CD4-positive, alpha-beta memory T cell (primary cell): ENCODE measurements around the gene PKN1. TPM values are rescaled to one million over a fixed set of nuclear protein-coding genes. Genes with fewer than 3 reads are reported as not detected.

ENCODE experiments used
- CTCF ChIA-PET: fragments of 350-600 bp; sonication (Branson Sonifier 250); formaldehyde crosslinking; loops from one replicate; lab custom pipeline; 2021; ENCODE audit warnings: inconsistent platforms; ENCODE audit not compliant: partially characterized antibody; lab: Charles Lee
- POLR2A ChIA-PET: fragments of 350-600 bp; sonication (Branson Sonifier 250); formaldehyde crosslinking; loops from one replicate; lab custom pipeline; 2021; ENCODE audit not compliant: partially characterized antibody; lab: Charles Lee
- DNase-seq, 5 donors: peaks; one replicate each; pipeline versions ENCODE4 v3.0.0 to v3.0.0-alpha.2; 2020 to 2022; ENCODE audit warnings: mixed read lengths in 1 of 5
- H3K27ac ChIP-seq: one replicate; pipeline ENCODE4 v1.7.0; 2013; ENCODE audit warnings: low read depth, low read length
- H3K27me3 ChIP-seq: 2 replicates; pipeline ENCODE4 v1.7.0; 2013; ENCODE audit warnings: mild to moderate bottlenecking, low read length, moderate library complexity; ENCODE audit not compliant: insufficient read depth
- H3K36me3 ChIP-seq: 2 replicates; pipeline ENCODE4 v1.7.0; 2013; ENCODE audit warnings: mild to moderate bottlenecking, low read length, moderate library complexity; ENCODE audit not compliant: insufficient read depth
- H3K4me1 ChIP-seq: 2 replicates; pipeline ENCODE4 v1.7.0; 2013; ENCODE audit warnings: mild to moderate bottlenecking, low read length, moderate library complexity; ENCODE audit not compliant: insufficient read depth
- H3K4me3 ChIP-seq, 2 donors: one replicate each; pipeline ENCODE4 v1.7.0; 2013; ENCODE audit warnings: low read length in 2 of 2, mild to moderate bottlenecking in 1 of 2
- H3K9me3 ChIP-seq, 2 donors: one replicate each; pipeline ENCODE4 v1.7.0; 2013; ENCODE audit warnings: low read length in 2 of 2, control low read depth in 1 of 2; ENCODE audit not compliant: control insufficient read depth in 1 of 2
- H3K27ac Mint-ChIP-seq, 7 donors: one replicate each; pipeline ENCODE4 v1.8.0; 2020 to 2021; ENCODE audit warnings: mixed read lengths in 7 of 7, mild to moderate bottlenecking in 6 of 7, inconsistent platforms in 3 of 7, moderate library complexity in 3 of 7
- H3K27me3 Mint-ChIP-seq, 2 donors: one replicate each; pipeline ENCODE4 v1.8.0; 2020 to 2021; ENCODE audit warnings: mixed read lengths in 2 of 2
- H3K36me3 Mint-ChIP-seq, 2 donors: one replicate each; pipeline ENCODE4 v1.8.0; 2020 to 2021; ENCODE audit warnings: mixed read lengths in 2 of 2, inconsistent platforms in 1 of 2, mild to moderate bottlenecking in 1 of 2
- H3K4me1 Mint-ChIP-seq, 4 donors: one replicate each; pipeline ENCODE4 v1.8.0; 2020 to 2021; ENCODE audit warnings: mixed read lengths in 4 of 4, mild to moderate bottlenecking in 1 of 4
- H3K4me3 Mint-ChIP-seq, 8 donors: one replicate each; pipeline ENCODE4 v1.8.0; 2020 to 2021; ENCODE audit warnings: mixed read lengths in 8 of 8, mild to moderate bottlenecking in 7 of 8, moderate library complexity in 6 of 8, inconsistent platforms in 3 of 8
- H3K9me3 Mint-ChIP-seq, 8 donors: one replicate each; pipeline ENCODE4 v1.8.0; 2020 to 2021; ENCODE audit warnings: mixed read lengths in 8 of 8, mild to moderate bottlenecking in 5 of 8, inconsistent platforms in 3 of 8, moderate library complexity in 1 of 8
- intact Hi-C: fragments of 100-400 bp; cut with micrococcal nuclease; formaldehyde crosslinking; loops from one replicate; pipeline ENCODE4 v1.15.1; 2023
- polyA plus RNA-seq, 2 donors: library from polyadenylated mRNA; unstranded; fragments of 300-500 nt; fragmentation: Illumina TruSeq; gene quantifications; one replicate each; pipeline ENCODE4 v1.2.3, GENCODE V29; 2021
- total RNA-seq, 2 experiments: library from RNA; stranded (reverse); gene quantifications; one replicate each; pipeline ENCODE4 v1.2.3, GENCODE V29; 2021

Gene PKN1
- total and polyA plus RNA-seq, 4 experiments from 2014 or later, result 41.5 to 205 (median 138) TPM

DNA sequence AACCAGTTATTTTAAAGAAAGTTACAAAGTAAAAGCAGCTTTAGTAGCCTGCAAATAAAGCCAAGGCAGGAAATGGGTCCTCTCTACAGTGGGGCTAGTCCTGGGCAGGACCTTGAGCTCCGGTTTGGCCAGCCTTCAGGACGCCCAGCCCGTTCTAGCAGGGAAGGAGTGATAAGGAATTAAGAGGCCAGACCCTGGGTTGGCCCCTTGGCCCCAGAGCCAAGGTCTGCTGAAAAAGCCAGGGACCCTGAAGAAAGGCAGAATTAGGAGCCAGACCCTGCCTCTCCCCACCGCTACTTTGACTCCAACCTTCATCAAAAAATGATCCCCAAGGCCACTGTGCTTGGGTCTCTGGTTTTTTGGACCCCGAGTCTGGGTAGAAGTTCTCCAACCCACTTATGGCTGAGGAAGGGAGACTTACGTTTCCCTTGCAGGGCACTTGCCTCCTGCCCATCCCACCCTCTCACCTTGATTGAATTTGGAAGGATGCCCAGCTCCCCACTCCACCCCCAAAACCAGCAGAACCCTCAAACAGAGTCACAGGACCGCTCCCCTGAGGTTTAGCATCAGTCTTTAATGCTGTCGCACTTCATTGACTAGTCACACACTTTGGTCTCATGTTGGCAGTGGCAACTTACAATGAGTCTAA lies 81.2 kb downstream of the PKN1 start:
- intact Hi-C loops, result no loop called here
- ChIA-PET CTCF (interaction anchor here (1.2 to 1.6 kb wide), 2 partner anchors 10 to 35 kb away, joined by 3 to 7 read pairs; no protein-coding TSS in a partner anchor), POLR2A (interaction anchor here (1.0 to 28.2 kb wide), 5 partner anchors 7 to 377 kb away, joined by 3 to 1220 read pairs (median 5); partner anchors contain the start of genes DDX39A, DNAJB1, GIPC1 and TECR)
- Histone ChIP-seq H3K36me3 (peaks cover 36% of the 10 kb centered on the region), H3K4me3 (no peak overlapping the region), H3K27ac (peak overlapping the region; percentile 24), H3K4me1 (peaks cover 40% of the 10 kb centered on the region), H3K9me3 (no peaks in the 10 kb centered on the region), H3K27me3 (no peaks in the 10 kb centered on the region)
- H3K9me3 Mint-ChIP-seq, result peaks cover 0 to 8% (median 0%) of the 10 kb centered on the region in 8 donors
- peak overlapping the region; percentile 65 to 96 (median 82) for H3K27ac Mint-ChIP-seq
- H3K27me3 Mint-ChIP-seq, result no peaks in the 10 kb centered on the region
- peak overlapping the region; percentile 45 to 98 (median 94) for H3K4me3 Mint-ChIP-seq
- H3K4me1 Mint-ChIP-seq, result peaks cover 33 to 70% (median 48%) of the 10 kb centered on the region in 4 donors
- H3K36me3 Mint-ChIP-seq, result peaks cover 30 to 50% of the 10 kb centered on the region in 2 donors
- DNase-seq, result no peak

- POLR2A ChIA-PET, result interaction anchor here (4.2 to 28.2 kb wide), 3 partner anchors 8 to 40 kb away, joined by 35 to 1220 read pairs (median 1220); partner anchors contain the start of genes DNAJB1, GIPC1 and TECR
- Histone ChIP-seq H3K4me1 (peaks cover 50% of the 10 kb centered on the region), H3K27me3 (no peaks in the 10 kb centered on the region), H3K4me3 (peak overlapping the region; percentile 62 to 99), H3K27ac (peak overlapping the region; percentile 94), H3K9me3 (no peaks in the 10 kb centered on the region), H3K36me3 (peaks cover 36% of the 10 kb centered on the region)
- Mint-ChIP-seq H3K4me1 (peaks cover 36 to 75% (median 54%) of the 10 kb centered on the region in 4 donors), H3K27ac (peak overlapping the region; percentile 52 to 96 (median 95)), H3K4me3 (peak overlapping the region; percentile 89 to 98 (median 96)), H3K27me3 (no peaks in the 10 kb centered on the region), H3K9me3 (peaks cover 0 to 8% (median 0%) of the 10 kb centered on the region in 8 donors), H3K36me3 (peaks cover 30 to 50% of the 10 kb centered on the region in 2 donors)
- intact Hi-C loops, result loop anchor here (5.0 kb wide), 2 partner anchors 133 to 172 kb away; partner anchors contain the start of gene ADGRE5
- no peak for DNase-seq
- CTCF ChIA-PET, result interaction anchor here (2.4 to 3.8 kb wide), 2 partner anchors 10 to 35 kb away, joined by 8 to 66 read pairs; no protein-coding TSS in a partner anchor
Measured at GRCh38 chr19:14515501-14516047, 82.5 kb downstream of the PKN1 start.

GRCh38 chr19:14516048-14516534 lies 83.0 kb downstream of the PKN1 start:
- H3K36me3 Mint-ChIP-seq, result peaks cover 30 to 50% of the 10 kb centered on the region in 2 donors
- intact Hi-C loops, result loop anchor here (5.0 kb wide), 2 partner anchors 134 to 171 kb away; partner anchors contain the start of gene ADGRE5

DNA sequence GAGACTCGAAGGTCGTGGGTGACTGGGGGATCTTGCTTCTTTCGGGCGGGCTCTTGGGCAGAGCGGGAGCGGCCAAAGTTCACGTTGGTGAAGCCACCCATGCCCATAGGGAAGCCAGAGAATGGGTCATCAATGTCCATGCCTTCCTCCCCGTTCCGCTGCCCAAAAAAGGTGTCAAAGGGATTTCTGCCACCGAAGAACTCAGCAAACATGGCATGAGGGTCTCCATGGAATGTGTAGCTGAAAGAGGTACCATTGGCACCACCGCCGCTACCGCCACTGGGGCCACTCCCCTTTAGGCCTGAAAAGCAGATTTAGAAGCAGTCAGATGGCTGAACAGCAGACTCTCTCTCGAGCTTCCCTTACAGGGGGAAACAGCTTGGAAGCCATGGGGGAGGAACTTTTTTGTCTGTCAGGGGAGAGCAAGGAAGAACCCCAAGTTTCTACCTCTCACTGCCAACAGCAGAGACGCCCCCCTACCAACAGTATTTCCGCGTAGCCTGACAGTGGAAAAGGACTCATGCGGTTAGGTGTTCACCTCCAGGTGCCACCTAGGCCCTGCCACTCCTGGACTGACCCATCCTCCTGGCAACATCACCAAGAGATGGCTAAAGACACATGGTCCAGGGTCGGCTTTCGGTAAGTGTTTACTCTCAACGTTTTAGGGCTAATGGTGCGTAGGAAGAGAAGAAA lies 83.8 kb downstream of the PKN1 start:
- POLR2A ChIA-PET, result interaction anchor here (0.8 to 28.2 kb wide), 14 partner anchors 9 to 436 kb away, joined by 3 to 1220 read pairs (median 10); partner anchors contain the start of genes ADGRE5, DDX39A, DNAJB1 and GIPC1
- Mint-ChIP-seq H3K4me1 (peaks cover 36 to 74% (median 53%) of the 10 kb centered on the region in 4 donors), H3K27ac (peak overlapping the region; percentile 84 to 96 (median 95)), H3K9me3 (peaks cover 0 to 6% (median 0%) of the 10 kb centered on the region in 8 donors), H3K4me3 (peak overlapping the region; percentile 89 to 98 (median 96)), H3K36me3 (peaks cover 30 to 50% of the 10 kb centered on the region in 2 donors), H3K27me3 (no peaks in the 10 kb centered on the region)
- Histone ChIP-seq H3K36me3 (peaks cover 36% of the 10 kb centered on the region), H3K4me1 (peaks cover 59% of the 10 kb centered on the region), H3K9me3 (no peaks in the 10 kb centered on the region), H3K27me3 (no peaks in the 10 kb centered on the region), H3K27ac (peak overlapping the region; percentile 94), H3K4me3 (peak overlapping the region; percentile 62 to 99)
- CTCF ChIA-PET, result interaction anchor here (0.6 to 3.8 kb wide), 4 partner anchors 11 to 36 kb away, joined by 3 to 66 read pairs (median 6); no protein-coding TSS in a partner anchor
- intact Hi-C loops, result loop anchor here (5.0 kb wide), 2 partner anchors 135 to 170 kb away; partner anchors contain the start of gene ADGRE5
- peak in 3 of 5 donors; percentile 41 to 50 (median 43) for DNase-seq

More at GRCh38 chr19:14516048-14516534, 83.0 kb downstream of the PKN1 start:
- POLR2A ChIA-PET, result interaction anchor here (1.0 to 28.2 kb wide), 6 partner anchors 9 to 435 kb away, joined by 4 to 1220 read pairs (median 28); partner anchors contain the start of genes ADGRE5, DNAJB1, GIPC1 and TECR
- peaks cover 0 to 6% (median 0%) of the 10 kb centered on the region in 8 donors for H3K9me3 Mint-ChIP-seq
- Histone ChIP-seq H3K27me3 (no peaks in the 10 kb centered on the region), H3K4me3 (peak overlapping the region; percentile 62 to 99), H3K36me3 (peaks cover 36% of the 10 kb centered on the region), H3K9me3 (no peaks in the 10 kb centered on the region), H3K4me1 (peaks cover 51% of the 10 kb centered on the region), H3K27ac (peak overlapping the region; percentile 94)
- CTCF ChIA-PET, result interaction anchor here (0.6 to 3.8 kb wide), 3 partner anchors 10 to 35 kb away, joined by 3 to 66 read pairs (median 8); no protein-coding TSS in a partner anchor
- H3K27me3 Mint-ChIP-seq, result no peaks in the 10 kb centered on the region
- DNase-seq, result no peak
- peaks cover 35 to 70% (median 51%) of the 10 kb centered on the region in 4 donors for H3K4me1 Mint-ChIP-seq
- H3K4me3 Mint-ChIP-seq, result peak overlapping the region; percentile 89 to 98 (median 96)
- H3K27ac Mint-ChIP-seq, result peak overlapping the region; percentile 84 to 96 (median 95)

- intact Hi-C loops, result loop anchor here (5.0 kb wide), 2 partner anchors 135 to 170 kb away; partner anchors contain the start of gene ADGRE5
- H3K4me1 Mint-ChIP-seq, result peaks cover 41 to 79% (median 57%) of the 10 kb centered on the region in 4 donors
- H3K36me3 ChIP-seq, result peaks cover 36% of the 10 kb centered on the region
- H3K27ac ChIP-seq, result peak overlapping the region; percentile 94
- no peaks in the 10 kb centered on the region for H3K9me3 ChIP-seq
- H3K4me3 Mint-ChIP-seq, result peak overlapping the region; percentile 91 to 99 (median 96)
- peaks cover 64% of the 10 kb centered on the region for H3K4me1 ChIP-seq
- H3K36me3 Mint-ChIP-seq, result peaks cover 30 to 50% of the 10 kb centered on the region in 2 donors
- no peak for DNase-seq
- H3K27me3 ChIP-seq, result no peaks in the 10 kb centered on the region
- H3K9me3 Mint-ChIP-seq, result peaks cover 0 to 6% (median 0%) of the 10 kb centered on the region in 8 donors
- H3K27me3 Mint-ChIP-seq, result no peaks in the 10 kb centered on the region
- H3K27ac Mint-ChIP-seq, result peak overlapping the region; percentile 84 to 96 (median 95)
- POLR2A ChIA-PET, result interaction anchor here (0.8 to 28.2 kb wide), 19 partner anchors 8 to 436 kb away, joined by 3 to 1220 read pairs (median 7); partner anchors contain the start of genes ADGRE5, ASF1B, DDX39A and DNAJB1
- H3K4me3 ChIP-seq, result peak overlapping the region; percentile 62 to 99
- CTCF ChIA-PET, result interaction anchor here (1.5 to 3.8 kb wide), 3 partner anchors 11 to 37 kb away, joined by 3 to 66 read pairs (median 8); no protein-coding TSS in a partner anchor
Measured at GRCh38 chr19:14517446-14517839, 84.3 kb downstream of the PKN1 start.
